ENCODE results near the gene CNTF.

CNTF gene

GRCh38 chr11:58659404-58659803 is 36.9 kb downstream of the CNTF start:
- TF ChIP-seq CTCF (IDR thresholded peaks at IDR 0.05): no peak

DNA sequence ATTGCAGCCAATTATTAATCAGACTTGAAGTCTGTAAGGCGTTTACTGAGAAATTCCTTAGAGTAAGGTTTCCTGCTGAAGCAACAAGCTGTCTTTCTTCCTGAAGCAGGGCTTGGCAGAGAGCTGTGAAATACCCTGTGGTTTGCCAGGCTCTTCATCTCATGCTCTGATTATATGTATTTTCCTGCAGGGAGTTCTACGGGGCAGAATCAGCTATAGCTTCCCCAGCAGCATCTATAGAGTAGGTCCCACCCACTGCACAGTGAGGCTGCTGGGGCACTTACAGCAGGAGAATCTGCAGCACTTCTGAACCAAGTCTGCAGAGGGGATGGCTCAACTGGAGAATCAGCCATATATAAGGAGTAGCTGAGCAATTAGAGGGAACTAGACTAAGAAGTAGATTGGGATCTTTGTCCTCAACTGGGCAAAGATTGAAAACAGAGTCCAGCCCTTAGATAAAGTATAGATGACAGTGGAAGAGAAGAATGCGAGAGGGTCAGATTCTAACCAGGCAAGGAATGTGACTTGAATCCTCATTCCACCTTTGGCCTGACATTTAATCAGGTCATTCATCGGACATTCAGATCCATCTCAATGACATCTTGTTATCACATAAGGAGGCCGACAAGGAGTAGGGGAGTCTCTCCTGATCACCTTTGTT is 37.6 kb downstream of the CNTF start:
- no peak for TF ChIP-seq CTCF (IDR thresholded peaks at IDR 0.05)

GRCh38 chr11:58671983-58672633 is 49.6 kb downstream of the CNTF start:
- TF ChIP-seq CTCF (IDR thresholded peaks at IDR 0.05): no peak

DNA sequence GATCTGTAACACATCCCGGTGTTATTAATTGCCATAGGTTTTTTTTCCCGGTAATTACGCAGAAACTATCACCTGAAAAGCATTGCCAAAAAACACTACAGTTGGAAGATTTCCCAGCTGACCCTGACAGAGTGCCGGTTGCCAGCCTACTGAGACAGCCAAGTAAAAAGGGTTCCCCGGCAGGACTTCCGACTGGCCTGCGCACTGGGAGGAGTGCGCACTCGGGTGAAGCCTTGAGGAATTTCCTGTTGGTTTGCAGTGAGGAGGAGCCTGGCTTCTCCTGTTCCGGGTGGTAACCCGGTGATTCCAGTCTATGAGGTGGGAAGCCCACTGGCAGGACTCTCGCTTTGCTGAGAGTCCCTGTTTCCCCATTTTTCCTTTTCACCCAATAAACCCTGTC is 52.1 kb downstream of the CNTF start:
- no peak for TF ChIP-seq CTCF (IDR thresholded peaks at IDR 0.05)
